Measurements from ENCODE around the gene ARHGAP10. TPM values are rescaled to one million over a fixed set of nuclear protein-coding genes. Genes with fewer than 3 reads are reported as not detected.
A peak's percentile ranks its signal among the peaks of the same experiment; 100 is the strongest.

ARHGAP10 gene
- total RNA-seq, 2 experiments from 2014 or later: 6.3 to 7.1 TPM

GRCh38 chr4:147734496-147734895 lies 2.6 kb downstream of the ARHGAP10 start:
- Mint-ChIP-seq H3K36me3 (ENCODE audit: low read depth) (peaks cover 2% of the 10 kb centered on the region), H3K4me3 (no peak overlapping the region), H3K9me3 (ENCODE audit: insufficient read depth) (no peaks in the 10 kb centered on the region), H3K27ac (no peak overlapping the region), H3K27me3 (ENCODE audit: low read depth) (peaks cover 28% of the 10 kb centered on the region), H3K4me1 (ENCODE audit: low read depth) (peaks cover 32% of the 10 kb centered on the region)
- DNase-seq: no peak
- ChIA-PET POLR2A (no interaction called here), CTCF (interaction anchor here (4.3 kb wide), 1 partner anchor 132 kb away, joined by 49 read pairs; no protein-coding TSS in a partner anchor)
- ATAC-seq: no peak

DNA sequence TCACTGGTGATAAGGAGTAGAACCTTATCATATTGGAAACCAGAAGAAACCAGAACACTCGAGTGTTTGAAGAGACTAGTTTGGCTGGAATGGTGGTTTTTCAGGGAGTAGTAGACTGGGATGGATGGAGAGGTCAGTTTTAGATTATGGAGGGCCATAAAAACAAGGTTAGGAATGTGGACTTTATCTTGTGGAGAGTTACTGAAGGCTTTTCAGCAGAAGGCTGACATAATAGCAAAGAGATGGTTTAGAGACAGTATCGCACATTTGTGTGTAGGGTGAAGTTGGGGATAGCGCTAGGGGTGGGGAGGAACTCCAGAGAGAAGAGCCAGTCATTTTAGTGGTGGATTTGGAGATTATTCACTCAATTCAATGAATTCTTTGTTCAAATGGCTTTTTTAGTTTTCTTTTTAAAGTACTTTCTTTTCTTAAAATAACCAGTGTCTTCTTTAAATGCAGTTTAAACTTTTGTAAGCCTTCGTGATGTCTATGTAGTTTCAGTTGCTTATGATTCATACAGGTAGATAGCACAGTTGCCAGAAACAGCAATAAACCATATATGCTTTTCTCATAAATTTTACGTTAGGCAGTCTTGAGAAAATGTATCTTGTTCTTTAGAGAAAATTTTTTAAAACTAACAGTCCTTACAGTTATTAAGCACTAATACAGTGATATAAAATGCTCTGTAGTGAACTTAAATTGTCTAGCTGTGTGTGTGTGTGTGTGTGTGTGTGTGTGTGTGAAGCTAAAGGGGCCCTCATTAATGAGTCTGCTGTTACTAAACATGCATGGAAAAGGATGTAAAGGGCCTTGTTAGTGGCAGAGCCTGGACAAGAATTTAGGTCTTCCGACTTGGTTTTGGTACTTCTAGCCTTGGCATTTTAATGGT lies 3.8 kb downstream of the ARHGAP10 start:
- Mint-ChIP-seq H3K4me1 (ENCODE audit: low read depth) (peaks cover 41% of the 10 kb centered on the region), H3K36me3 (ENCODE audit: low read depth) (peaks cover 2% of the 10 kb centered on the region), H3K9me3 (ENCODE audit: insufficient read depth) (no peaks in the 10 kb centered on the region), H3K4me3 (no peak overlapping the region), H3K27ac (no peak overlapping the region), H3K27me3 (ENCODE audit: low read depth) (peaks cover 22% of the 10 kb centered on the region)
- POLR2A ChIA-PET: no interaction called here
- CTCF ChIA-PET: no interaction called here
- DNase-seq (no peak), ATAC-seq (no peak)

DNA sequence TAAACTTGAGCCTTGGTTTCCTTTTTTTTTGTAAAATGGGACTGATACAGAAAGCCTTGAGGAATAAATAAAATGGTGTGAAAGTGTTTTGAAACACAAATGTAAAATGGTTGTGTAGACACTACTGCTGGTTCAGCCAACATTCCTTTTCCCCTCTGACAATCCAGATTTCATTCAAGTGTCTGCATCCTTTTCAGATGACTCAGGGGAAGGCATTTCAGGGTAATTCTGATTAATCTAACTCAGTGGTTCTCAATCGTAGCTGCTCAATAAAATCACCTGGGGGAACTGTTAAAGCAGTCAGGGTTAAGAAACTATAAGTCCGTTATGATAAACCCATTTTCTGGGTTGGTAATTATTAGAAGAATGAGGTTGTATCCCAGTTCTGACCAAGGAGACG lies 4.6 kb downstream of the ARHGAP10 start:
- no peak for ATAC-seq

DNA sequence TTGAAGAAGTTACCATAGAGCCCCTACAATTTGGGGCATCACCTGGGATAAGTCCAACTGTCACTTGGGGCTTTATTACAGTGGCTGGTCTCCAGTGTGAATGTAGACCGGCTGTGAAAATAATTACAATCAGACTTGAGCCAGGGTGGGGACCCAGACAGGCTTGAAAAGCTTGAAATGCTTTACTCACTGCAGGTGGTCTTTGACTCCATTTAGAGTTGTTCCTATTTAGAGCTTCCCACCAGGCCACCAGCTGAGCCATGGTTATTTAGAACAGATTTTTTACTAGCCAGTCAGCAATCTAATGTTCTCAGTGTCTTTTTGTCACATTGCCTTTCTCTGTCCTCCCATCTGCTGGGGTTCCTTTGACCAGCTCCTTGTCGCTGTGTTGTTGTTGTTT lies 5.7 kb downstream of the ARHGAP10 start:
- DNase-seq (no peak), ATAC-seq (no peak)
- peaks cover 2% of the 10 kb centered on the region for H3K36me3 Mint-ChIP-seq (ENCODE audit: low read depth)
- H3K9me3 Mint-ChIP-seq (ENCODE audit: insufficient read depth): no peaks in the 10 kb centered on the region
- POLR2A ChIA-PET: no interaction called here
- CTCF ChIA-PET: interaction anchor here (1.1 kb wide), 1 partner anchor 129 kb away, joined by 9 read pairs; no protein-coding TSS in a partner anchor
- peaks cover 22% of the 10 kb centered on the region for H3K27me3 Mint-ChIP-seq (ENCODE audit: low read depth)
- no peak overlapping the region for H3K27ac Mint-ChIP-seq
- H3K4me3 Mint-ChIP-seq: no peak overlapping the region
- peaks cover 46% of the 10 kb centered on the region for H3K4me1 Mint-ChIP-seq (ENCODE audit: low read depth)

More for the DNA sequence above, 4.6 kb downstream of the ARHGAP10 start:
- no peaks in the 10 kb centered on the region for H3K9me3 Mint-ChIP-seq (ENCODE audit: insufficient read depth)
- CTCF ChIA-PET: no interaction called here
- DNase-seq: no peak
- peaks cover 22% of the 10 kb centered on the region for H3K27me3 Mint-ChIP-seq (ENCODE audit: low read depth)
- H3K36me3 Mint-ChIP-seq (ENCODE audit: low read depth): peaks cover 2% of the 10 kb centered on the region
- H3K27ac Mint-ChIP-seq: no peak overlapping the region
- no peak overlapping the region for H3K4me3 Mint-ChIP-seq
- POLR2A ChIA-PET: no interaction called here
- H3K4me1 Mint-ChIP-seq (ENCODE audit: low read depth): peaks cover 40% of the 10 kb centered on the region

- DNase-seq (no peak), ATAC-seq (no peak)
- ChIA-PET POLR2A (no interaction called here), CTCF (interaction anchor here (0.8 to 3.3 kb wide), 3 partner anchors 127 to 165 kb away, joined by 3 to 20 read pairs (median 3); no protein-coding TSS in a partner anchor)
- Mint-ChIP-seq H3K27me3 (ENCODE audit: low read depth) (peaks cover 8% of the 10 kb centered on the region), H3K27ac (no peak overlapping the region), H3K4me1 (ENCODE audit: low read depth) (peaks cover 33% of the 10 kb centered on the region), H3K9me3 (ENCODE audit: insufficient read depth) (no peaks in the 10 kb centered on the region), H3K4me3 (no peak overlapping the region), H3K36me3 (ENCODE audit: low read depth) (no peaks in the 10 kb centered on the region)
These were observed 7.4 kb downstream of the ARHGAP10 start for GRCh38 chr4:147739239-147739823.

DNA sequence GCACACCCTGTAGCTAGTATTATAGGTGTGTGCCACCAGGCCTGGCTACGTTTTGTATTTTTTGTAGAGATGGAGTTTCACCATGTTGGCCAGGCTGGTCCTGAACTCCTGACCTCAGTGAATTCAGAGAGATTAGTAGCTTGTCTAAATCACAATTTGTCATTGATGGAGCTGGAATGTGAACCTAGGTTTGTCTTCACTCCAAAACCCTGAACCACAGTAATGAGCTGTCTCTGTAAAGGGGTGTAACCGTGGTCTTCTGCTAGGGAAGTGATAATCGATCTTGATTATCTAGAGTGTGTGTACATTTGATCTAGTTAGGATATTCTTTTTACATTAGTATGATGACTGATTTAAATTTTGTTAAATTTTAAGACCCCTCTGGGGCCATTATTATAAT lies 8.3 kb downstream of the ARHGAP10 start:
- CTCF ChIA-PET: interaction anchor here (0.8 to 3.3 kb wide), 3 partner anchors 8 to 164 kb away, joined by 3 to 20 read pairs (median 3); partner anchors contain the start of gene ARHGAP10
- ATAC-seq (no peak), DNase-seq (no peak)
- H3K27ac Mint-ChIP-seq: no peak overlapping the region
- peaks cover 29% of the 10 kb centered on the region for H3K4me1 Mint-ChIP-seq (ENCODE audit: low read depth)
- no peaks in the 10 kb centered on the region for H3K9me3 Mint-ChIP-seq (ENCODE audit: insufficient read depth)
- no peak overlapping the region for H3K4me3 Mint-ChIP-seq
- POLR2A ChIA-PET: no interaction called here
- peaks cover 8% of the 10 kb centered on the region for H3K27me3 Mint-ChIP-seq (ENCODE audit: low read depth)
- no peaks in the 10 kb centered on the region for H3K36me3 Mint-ChIP-seq (ENCODE audit: low read depth)

- Mint-ChIP-seq H3K27ac (no peak overlapping the region), H3K9me3 (ENCODE audit: insufficient read depth) (no peaks in the 10 kb centered on the region), H3K4me3 (no peak overlapping the region), H3K4me1 (ENCODE audit: low read depth) (peaks cover 25% of the 10 kb centered on the region), H3K27me3 (ENCODE audit: low read depth) (peaks cover 3% of the 10 kb centered on the region), H3K36me3 (ENCODE audit: low read depth) (no peaks in the 10 kb centered on the region)
- CTCF ChIA-PET: interaction anchor here (1.0 to 3.3 kb wide), 2 partner anchors 10 to 125 kb away, joined by 3 to 20 read pairs; partner anchors contain the start of gene ARHGAP10
- ATAC-seq (peak; percentile 11), DNase-seq (no peak)
- POLR2A ChIA-PET: no interaction called here
These were observed 9.4 kb downstream of the ARHGAP10 start for GRCh38 chr4:147741190-147741788.

DNA sequence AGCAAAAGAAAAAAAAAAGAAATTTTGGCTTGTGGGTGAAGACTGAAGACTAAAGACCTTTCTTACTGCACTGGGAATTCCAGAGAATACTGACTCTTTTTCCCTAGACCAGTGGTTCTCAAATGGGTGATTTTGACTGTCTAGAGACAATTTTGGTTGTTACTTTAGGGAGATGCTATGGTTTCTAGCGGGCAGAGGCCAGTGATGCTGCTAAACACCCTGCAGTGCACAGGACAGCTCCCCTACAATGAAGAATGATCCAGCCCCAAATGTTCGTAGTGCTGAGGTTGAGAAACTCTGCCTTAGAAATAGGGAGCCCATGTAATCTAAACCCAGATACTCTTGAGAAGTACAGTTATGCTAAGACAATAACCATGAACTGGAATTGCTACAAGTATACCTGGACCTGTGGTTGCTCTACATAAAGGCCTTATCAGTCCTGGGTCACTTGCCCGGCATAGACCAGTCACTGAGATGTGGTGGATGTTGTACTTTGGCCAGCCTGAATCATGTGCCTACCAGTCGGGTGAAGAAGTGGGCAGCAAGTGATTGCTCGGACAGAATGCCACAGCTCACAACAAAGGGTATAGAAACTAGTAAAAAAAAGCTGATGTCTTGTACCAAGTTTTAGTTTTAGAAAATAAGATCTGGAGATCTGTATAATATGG lies 16.0 kb downstream of the ARHGAP10 start:
- Mint-ChIP-seq H3K4me3 (no peak overlapping the region), H3K9me3 (ENCODE audit: insufficient read depth) (no peaks in the 10 kb centered on the region), H3K36me3 (ENCODE audit: low read depth) (no peaks in the 10 kb centered on the region), H3K27me3 (ENCODE audit: low read depth) (peaks cover 3% of the 10 kb centered on the region), H3K27ac (no peak overlapping the region), H3K4me1 (ENCODE audit: low read depth) (no peaks in the 10 kb centered on the region)
- POLR2A ChIA-PET: no interaction called here
- CTCF ChIA-PET: interaction anchor here (0.9 kb wide), 1 partner anchor 119 kb away, joined by 4 read pairs; no protein-coding TSS in a partner anchor
- DNase-seq: no peak
- no peak for ATAC-seq

DNA sequence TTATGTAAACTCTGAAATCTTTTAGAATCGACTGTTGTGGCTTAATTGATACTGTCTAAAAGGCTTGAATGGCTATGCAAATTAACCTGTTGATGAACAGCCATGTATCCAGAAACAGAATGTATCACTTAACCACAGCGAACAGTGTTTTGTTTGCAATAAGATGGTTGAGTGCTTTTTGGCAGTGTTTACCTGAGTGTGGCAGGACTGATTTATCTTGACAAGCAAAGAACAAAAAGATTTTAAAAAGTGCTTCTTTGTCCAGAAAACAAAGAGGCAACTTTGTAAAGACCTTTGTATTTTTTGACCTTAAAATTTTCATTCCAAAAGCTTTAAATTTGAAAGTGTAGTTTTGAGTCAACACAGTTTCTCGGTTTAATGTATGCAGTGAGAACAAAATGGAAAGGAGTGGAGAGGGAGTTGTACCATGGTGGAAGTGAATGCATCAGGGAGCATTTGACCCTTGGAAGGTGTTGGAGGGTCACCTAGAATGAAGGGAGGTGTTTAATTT lies 18.0 kb downstream of the ARHGAP10 start:
- H3K27me3 Mint-ChIP-seq (ENCODE audit: low read depth): peaks cover 1% of the 10 kb centered on the region
- no peak overlapping the region for H3K27ac Mint-ChIP-seq
- ATAC-seq (no peak), DNase-seq (no peak)
- no peak overlapping the region for H3K4me3 Mint-ChIP-seq
- CTCF ChIA-PET: interaction anchor here (1.7 kb wide), 1 partner anchor 117 kb away, joined by 7 read pairs; no protein-coding TSS in a partner anchor
- no peaks in the 10 kb centered on the region for H3K36me3 Mint-ChIP-seq (ENCODE audit: low read depth)
- H3K4me1 Mint-ChIP-seq (ENCODE audit: low read depth): no peaks in the 10 kb centered on the region
- H3K9me3 Mint-ChIP-seq (ENCODE audit: insufficient read depth): no peaks in the 10 kb centered on the region
- POLR2A ChIA-PET: interaction anchor here (0.6 kb wide), 1 partner anchor 133 kb away, joined by 3 read pairs; the partner anchor contains the start of gene TMEM184C

- H3K27ac Mint-ChIP-seq: no peak overlapping the region
- no peaks in the 10 kb centered on the region for H3K9me3 Mint-ChIP-seq (ENCODE audit: insufficient read depth)
- no peak for DNase-seq
- ChIA-PET CTCF (no interaction called here), POLR2A (no interaction called here)
- no peaks in the 10 kb centered on the region for H3K36me3 Mint-ChIP-seq (ENCODE audit: low read depth)
- no peak for ATAC-seq
- no peaks in the 10 kb centered on the region for H3K27me3 Mint-ChIP-seq (ENCODE audit: low read depth)
- no peak overlapping the region for H3K4me3 Mint-ChIP-seq
- H3K4me1 Mint-ChIP-seq (ENCODE audit: low read depth): no peaks in the 10 kb centered on the region
These were observed 21.2 kb downstream of the ARHGAP10 start for GRCh38 chr4:147753047-147753446.

DNA sequence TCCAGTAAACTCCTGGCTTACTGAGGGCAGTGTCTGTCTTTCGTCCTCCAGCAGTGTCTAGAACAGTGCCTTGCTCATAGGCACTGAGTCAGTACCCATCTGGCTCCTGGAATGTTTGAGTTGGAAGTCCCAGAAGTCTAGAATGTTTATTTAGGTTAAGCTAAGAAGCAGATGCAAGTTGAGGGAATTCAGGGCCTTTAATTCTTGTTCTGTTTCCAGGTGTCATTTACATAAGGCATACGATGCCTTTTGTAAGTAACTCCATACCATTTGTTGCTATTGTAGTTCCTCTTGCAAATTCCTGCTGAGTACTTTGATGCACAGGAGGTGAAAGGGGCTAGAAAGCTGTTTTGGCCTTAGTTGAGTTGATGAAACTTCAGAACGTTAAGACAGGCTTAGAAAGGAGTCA lies 22.2 kb downstream of the ARHGAP10 start:
- Mint-ChIP-seq H3K27ac (no peak overlapping the region), H3K4me3 (no peak overlapping the region), H3K9me3 (ENCODE audit: insufficient read depth) (no peaks in the 10 kb centered on the region), H3K4me1 (ENCODE audit: low read depth) (no peaks in the 10 kb centered on the region), H3K36me3 (ENCODE audit: low read depth) (no peaks in the 10 kb centered on the region), H3K27me3 (ENCODE audit: low read depth) (no peaks in the 10 kb centered on the region)
- DNase-seq (no peak), ATAC-seq (no peak)
- ChIA-PET POLR2A (no interaction called here), CTCF (interaction anchor here (2.4 kb wide), 1 partner anchor 113 kb away, joined by 18 read pairs; no protein-coding TSS in a partner anchor)

Measured in activated CD8-positive, alpha-beta T cell treated with anti-CD3 and anti-CD28 coated beads, Interleukin-2, amount 10 ng/mL, durations not matched to agents 7 days and 5 days (primary cell).